ENCODE measurements around the gene PIKFYVE.

Gene PIKFYVE

DNA sequence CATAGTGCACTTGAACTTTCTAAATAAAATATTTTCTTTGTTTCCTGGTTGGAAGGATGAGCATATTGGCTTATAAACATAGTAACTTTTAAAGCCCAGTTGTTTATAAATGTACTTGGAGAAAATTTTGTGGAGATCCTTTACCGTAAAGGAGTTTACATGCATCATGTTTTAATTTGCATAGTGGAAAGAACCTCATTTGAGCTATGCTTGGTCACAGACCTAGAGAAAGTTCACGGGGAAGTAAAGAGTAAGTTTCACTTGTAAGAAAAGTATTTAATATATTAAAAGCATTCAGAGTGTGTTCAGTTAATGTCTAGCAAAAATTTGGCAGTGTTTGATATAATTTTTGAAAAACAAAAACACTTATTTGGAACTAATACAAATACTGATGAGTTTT, 45.3 kb downstream of the PIKFYVE start:
- no peak for TF ChIP-seq CTCF (IDR thresholded peaks at IDR 0.05; ENCODE audit: control extremely low read depth, extremely low read depth, low read depth, missing control alignments)
- ChIA-PET CTCF (interaction anchor here (1.2 to 1.9 kb wide), 4 partner anchors 9 to 57 kb away, joined by 4 to 10 read pairs (median 6); partner anchors contain the start of gene IDH1), POLR2A (interaction anchor here (0.7 kb wide), 1 partner anchor 1147 kb away, joined by 6 read pairs; no protein-coding TSS in a partner anchor)
- peak; percentile 43 for DNase-seq (ENCODE audit: extremely low spot score)

DNA sequence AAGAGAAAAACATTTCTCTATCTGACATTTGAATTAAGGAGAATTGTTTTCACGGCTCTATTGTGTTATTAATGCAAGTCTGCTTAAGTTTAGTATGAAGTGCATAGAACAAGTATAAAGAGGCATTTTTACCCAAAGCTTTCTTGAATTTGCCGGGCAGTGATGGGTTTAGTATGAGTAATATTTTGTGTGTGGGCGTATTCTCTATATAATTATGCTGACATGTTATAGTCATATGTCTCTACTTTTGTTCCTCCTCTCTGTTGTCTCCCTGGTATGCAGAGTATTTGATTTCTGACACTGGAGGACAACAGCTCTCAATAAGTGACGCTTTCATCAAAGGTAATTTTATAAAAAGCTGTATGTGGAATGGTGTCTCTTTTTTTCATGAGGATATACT, 45.9 kb downstream of the PIKFYVE start:
- CTCF ChIA-PET, result interaction anchor here (1.2 to 1.9 kb wide), 4 partner anchors 9 to 58 kb away, joined by 4 to 10 read pairs (median 6); partner anchors contain the start of gene IDH1
- POLR2A ChIA-PET, result interaction anchor here (0.7 kb wide), 1 partner anchor 1147 kb away, joined by 6 read pairs; no protein-coding TSS in a partner anchor
- DNase-seq (ENCODE audit: extremely low spot score), result peak; percentile 51
- no peak for TF ChIP-seq CTCF (IDR thresholded peaks at IDR 0.05; ENCODE audit: control extremely low read depth, extremely low read depth, low read depth, missing control alignments)

DNA sequence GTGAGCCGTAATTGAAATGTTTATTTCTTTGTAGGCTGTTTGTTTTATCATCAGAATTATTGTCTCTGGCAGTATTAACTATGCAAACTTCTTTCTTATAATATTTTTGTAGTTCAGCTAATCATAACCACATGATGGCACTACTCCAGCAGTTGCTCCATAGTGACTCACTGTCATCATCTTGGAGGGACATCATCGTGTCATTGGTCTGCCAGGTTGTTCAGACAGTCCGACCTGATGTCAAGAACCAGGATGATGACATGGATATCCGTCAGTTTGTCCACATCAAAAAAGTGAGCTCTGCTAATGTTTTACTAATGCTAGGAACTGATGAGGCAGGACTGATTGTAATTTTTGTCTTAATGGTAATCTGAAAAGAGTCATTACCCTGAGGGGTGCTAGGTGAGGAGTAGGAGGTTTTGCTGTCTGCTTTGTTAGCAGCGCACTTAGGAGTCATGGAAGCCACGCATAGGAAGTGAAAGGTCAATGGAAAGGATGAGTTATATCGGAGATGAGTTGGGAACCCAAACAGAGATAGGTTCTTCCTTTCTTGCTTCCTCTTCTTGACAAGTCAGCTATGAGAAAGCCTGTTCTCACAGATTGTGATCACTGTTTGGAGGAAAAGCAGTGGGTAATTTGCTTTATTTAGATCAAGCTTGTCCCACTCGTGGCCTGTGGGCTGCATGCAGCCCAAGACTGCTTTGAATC, 49.2 kb downstream of the PIKFYVE start:
- TF ChIP-seq CTCF (IDR thresholded peaks at IDR 0.05; ENCODE audit: control extremely low read depth, extremely low read depth, low read depth, missing control alignments), result peak; percentile 17
- ChIA-PET CTCF (interaction anchor here (0.7 to 1.4 kb wide), 5 partner anchors 13 to 78 kb away, joined by 3 to 5 read pairs (median 4); no protein-coding TSS in a partner anchor), POLR2A (interaction anchor here (0.5 kb wide), 1 partner anchor 22 kb away, joined by 4 read pairs; no protein-coding TSS in a partner anchor)
- DNase-seq (ENCODE audit: extremely low spot score), result peak; percentile 46

- ChIA-PET CTCF (interaction anchor here (1.5 to 1.7 kb wide), 3 partner anchors 8 to 62 kb away, joined by 3 to 5 read pairs (median 3); no protein-coding TSS in a partner anchor), POLR2A (no interaction called here)
- DNase-seq (ENCODE audit: extremely low spot score), result no peak
- no peak for TF ChIP-seq CTCF (IDR thresholded peaks at IDR 0.05; ENCODE audit: control extremely low read depth, extremely low read depth, low read depth, missing control alignments)
Observed at GRCh38 chr2:208318127-208318526, 52.1 kb downstream of the PIKFYVE start.

DNA sequence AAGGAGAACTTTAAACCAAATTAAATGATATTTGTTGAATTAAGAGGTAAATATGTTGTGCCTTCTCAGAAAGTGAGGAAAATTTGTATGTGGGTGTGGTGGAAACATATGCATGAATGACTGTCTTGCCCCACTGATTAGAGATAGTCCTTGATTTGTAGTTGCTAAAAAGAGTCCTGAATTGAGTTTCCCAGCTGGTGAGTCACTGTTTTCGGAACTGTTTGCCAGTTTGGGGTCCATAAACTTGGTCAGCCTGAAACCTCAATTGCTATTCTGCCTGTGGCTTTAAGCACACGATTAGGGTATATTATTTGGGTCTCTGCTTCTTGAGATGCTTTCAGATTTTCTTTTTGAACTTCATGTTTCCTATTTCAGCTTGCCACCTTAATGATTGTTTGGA, 53.3 kb downstream of the PIKFYVE start:
- no peak for DNase-seq (ENCODE audit: extremely low spot score)
- ChIA-PET POLR2A (no interaction called here), CTCF (interaction anchor here (1.0 to 1.7 kb wide), 3 partner anchors 19 to 63 kb away, joined by 3 to 5 read pairs (median 4); no protein-coding TSS in a partner anchor)
- TF ChIP-seq CTCF (IDR thresholded peaks at IDR 0.05; ENCODE audit: control extremely low read depth, extremely low read depth, low read depth, missing control alignments), result no peak

DNA sequence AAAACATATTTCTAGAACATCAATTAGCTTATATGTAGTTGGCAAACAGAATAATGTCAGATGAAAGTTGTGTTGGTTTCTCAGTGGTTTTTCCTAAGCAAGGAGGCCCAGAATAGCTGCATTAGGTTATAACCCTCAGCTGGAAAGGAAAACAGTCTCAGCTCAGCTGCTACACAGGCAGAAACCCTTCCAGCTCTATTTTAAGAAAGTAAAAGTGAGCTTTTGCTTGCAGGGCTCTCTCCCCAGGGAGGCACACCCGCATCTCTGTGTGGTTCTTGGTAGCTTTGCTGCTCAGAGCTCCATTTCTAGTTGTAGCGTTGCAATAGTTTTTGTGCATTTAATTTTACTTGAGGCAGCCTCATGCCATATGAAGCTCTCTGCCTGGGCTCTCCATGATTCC, 54.6 kb downstream of the PIKFYVE start:
- CTCF ChIA-PET, result interaction anchor here (0.8 to 1.8 kb wide), 10 partner anchors 9 to 66 kb away, joined by 3 to 6 read pairs (median 4); partner anchors contain the start of gene IDH1
- DNase-seq (ENCODE audit: extremely low spot score), result peak; percentile 34
- POLR2A ChIA-PET, result interaction anchor here (0.6 kb wide), 1 partner anchor 29 kb away, joined by 8 read pairs; no protein-coding TSS in a partner anchor
- TF ChIP-seq CTCF (IDR thresholded peaks at IDR 0.05; ENCODE audit: control extremely low read depth, extremely low read depth, low read depth, missing control alignments), result no peak

All from GM10248 (cell line).